ENCODE results near the gene ZNF613. TPM values are rescaled to one million over a fixed set of nuclear protein-coding genes. Genes with fewer than 3 reads are reported as not detected.

ZNF613 gene
- total and polyA plus RNA-seq, 2 donors (not counting 1 experiment from before 2014, with no cell fraction given), result 3.0 to 7.0 TPM

DNA sequence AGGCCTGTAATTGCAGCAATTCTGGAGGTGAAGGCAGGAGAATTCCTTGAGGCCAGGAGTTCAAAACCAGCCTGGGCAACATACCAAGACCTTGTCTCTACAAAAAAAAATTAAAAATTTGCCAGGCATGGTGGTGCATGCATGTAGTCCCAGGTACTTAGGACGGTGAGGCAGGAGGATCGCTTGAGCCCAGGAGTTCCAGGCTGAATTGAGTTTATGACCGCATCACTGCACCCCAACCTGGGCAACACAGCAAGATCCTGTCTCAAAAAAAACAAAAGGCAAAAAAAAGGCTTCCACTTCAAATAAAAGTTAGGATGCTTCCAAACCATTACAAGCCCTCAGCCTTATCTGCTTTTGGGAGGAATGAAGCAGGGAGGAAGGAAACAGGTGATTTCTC, 44.8 kb upstream of the ZNF613 start:
- H3K9me3 Mint-ChIP-seq (ENCODE audit: insufficient read depth), result peaks cover 25% of the 10 kb centered on the region
- H3K27me3 Mint-ChIP-seq, result no peaks in the 10 kb centered on the region
- CTCF ChIA-PET, result no interaction called here
- H3K9ac ChIP-seq (ENCODE audit: low read length), result no peak overlapping the region
- H3K4me1 Mint-ChIP-seq, result no peaks in the 10 kb centered on the region
- H3K79me2 ChIP-seq (ENCODE audit: control insufficient read depth, insufficient read depth, low read length), result peaks cover 12% of the 10 kb centered on the region
- H3K4me1 ChIP-seq (ENCODE audit: control insufficient read depth in 2 of 2, insufficient read depth in 2 of 2, low read length in 2 of 2), result no peaks in the 10 kb centered on the region
- H2AFZ ChIP-seq (ENCODE audit: insufficient read depth, low read depth, low read length, poor library complexity, severe bottlenecking), result no peak overlapping the region
- no peak overlapping the region for H3K27ac Mint-ChIP-seq
- intact Hi-C loops (cut with micrococcal nuclease), result no loop called here
- 97% methylated on average over 3 of the region's 3 CpGs for WGBS (ENCODE audit: insufficient coverage)
- H3K4me3 Mint-ChIP-seq, result no peak overlapping the region
- H3K4me2 ChIP-seq (replicated peaks; ENCODE audit: low read depth, low read length, poor library complexity, severe bottlenecking), result no peak overlapping the region
- POLR2A ChIA-PET, result no interaction called here
- DNase-seq, result no peak
- H3K27me3 ChIP-seq (replicated peaks in 1 of 4; ENCODE audit: control extremely low read depth in 1 of 4, control insufficient read depth in 3 of 4, insufficient read depth in 4 of 4, low read length in 3 of 4), result no peaks in the 10 kb centered on the region
- H4K20me1 ChIP-seq (ENCODE audit: control insufficient read depth, insufficient read depth, low read length, poor library complexity, severe bottlenecking), result no peaks in the 10 kb centered on the region
- H3K4me3 ChIP-seq (ENCODE audit: control extremely low read depth in 1 of 5, extremely low read depth in 1 of 5, insufficient read depth in 1 of 5, low read depth in 2 of 5, low read length in 4 of 5), result no peak overlapping the region
- ATAC-seq (ENCODE audit: low read depth), result no peak
- no peak overlapping the region for H3K27ac ChIP-seq (ENCODE audit: low read length in 2 of 2)
- peaks cover 0 to 23% of the 10 kb centered on the region in 2 experiments for H3K36me3 ChIP-seq (replicated peaks in 1 of 2; ENCODE audit: control extremely low read depth in 1 of 2, control insufficient read depth in 1 of 2, extremely low read depth in 1 of 2, insufficient read depth in 2 of 2, low read length in 1 of 2)
- TF ChIP-seq CTCF (IDR thresholded peaks at IDR 0.05) (no peak), EZH2 (IDR thresholded peaks at IDR 0.05; ENCODE audit: borderline replicate concordance, insufficient read depth, low read depth, low read length, poor library complexity, severe bottlenecking) (no peak)
- peaks cover 5 to 71% (median 42%) of the 10 kb centered on the region in 3 donors for H3K9me3 ChIP-seq (ENCODE audit: control extremely low read depth in 1 of 3, control insufficient read depth in 2 of 3, insufficient read depth in 1 of 3, low read length in 2 of 3)

- H3K27ac ChIP-seq (ENCODE audit: low read length in 2 of 2), result no peak overlapping the region
- no peak overlapping the region for H3K9ac ChIP-seq (ENCODE audit: low read length)
- CTCF ChIA-PET, result interaction anchor here (0.5 kb wide), 1 partner anchor 176 kb away, joined by 3 read pairs; no protein-coding TSS in a partner anchor
- 100% methylated on average over 1 of the region's 2 CpGs for WGBS (ENCODE audit: insufficient coverage)
- no peak for ATAC-seq (ENCODE audit: low read depth)
- POLR2A ChIA-PET, result interaction anchor here (0.9 kb wide), 1 partner anchor 11 kb away, joined by 3 read pairs; no protein-coding TSS in a partner anchor
- Mint-ChIP-seq H3K27ac (no peak overlapping the region), H3K4me1 (no peaks in the 10 kb centered on the region), H3K27me3 (no peaks in the 10 kb centered on the region), H3K9me3 (ENCODE audit: insufficient read depth) (peaks cover 25% of the 10 kb centered on the region), H3K4me3 (no peak overlapping the region)
- intact Hi-C loops (cut with micrococcal nuclease), result loop anchor here (5.0 kb wide), 1 partner anchor 43 kb away; the partner anchor contains the start of gene ZNF613
- H3K27me3 ChIP-seq (replicated peaks in 1 of 4; ENCODE audit: control extremely low read depth in 1 of 4, control insufficient read depth in 3 of 4, insufficient read depth in 4 of 4, low read length in 3 of 4), result no peaks in the 10 kb centered on the region
- peaks cover 0 to 4% of the 10 kb centered on the region in 2 donors for H3K4me1 ChIP-seq (ENCODE audit: control insufficient read depth in 2 of 2, insufficient read depth in 2 of 2, low read length in 2 of 2)
- H3K4me2 ChIP-seq (replicated peaks; ENCODE audit: low read depth, low read length, poor library complexity, severe bottlenecking), result no peak overlapping the region
- H3K36me3 ChIP-seq (replicated peaks in 1 of 2; ENCODE audit: control extremely low read depth in 1 of 2, control insufficient read depth in 1 of 2, extremely low read depth in 1 of 2, insufficient read depth in 2 of 2, low read length in 1 of 2), result peaks cover 6 to 12% of the 10 kb centered on the region in 2 experiments
- no peak for DNase-seq
- H3K79me2 ChIP-seq (ENCODE audit: control insufficient read depth, insufficient read depth, low read length), result peaks cover 14% of the 10 kb centered on the region
- H2AFZ ChIP-seq (ENCODE audit: insufficient read depth, low read depth, low read length, poor library complexity, severe bottlenecking), result no peak overlapping the region
- H3K9me3 ChIP-seq (ENCODE audit: control extremely low read depth in 1 of 3, control insufficient read depth in 2 of 3, insufficient read depth in 1 of 3, low read length in 2 of 3), result peaks cover 11 to 81% (median 45%) of the 10 kb centered on the region in 3 donors
- no peaks in the 10 kb centered on the region for H4K20me1 ChIP-seq (ENCODE audit: control insufficient read depth, insufficient read depth, low read length, poor library complexity, severe bottlenecking)
- no peak for TF ChIP-seq EZH2 (IDR thresholded peaks at IDR 0.05; ENCODE audit: borderline replicate concordance, insufficient read depth, low read depth, low read length, poor library complexity, severe bottlenecking)
- TF ChIP-seq CTCF (IDR thresholded peaks at IDR 0.05), result no peak
- no peak overlapping the region for H3K4me3 ChIP-seq (ENCODE audit: control extremely low read depth in 1 of 5, extremely low read depth in 1 of 5, insufficient read depth in 1 of 5, low read depth in 2 of 5, low read length in 4 of 5)
These were observed 42.6 kb upstream of the ZNF613 start for GRCh38 chr19:51884713-51885112.

Measured in B cell (primary cell).